Esophagus (tissue), 2 donors: ENCODE data around the gene CTNNA2. TPM values are rescaled to one million over a fixed set of nuclear protein-coding genes. Genes with fewer than 3 reads are reported as not detected.
A peak's percentile ranks its signal among the peaks of the same experiment; 100 is the strongest.

Experiments
- H3K27ac ChIP-seq, 2 donors: one replicate each; pipeline ENCODE4 v1.5.1; 2013; ENCODE audit warnings: low read depth in 2 of 2, mild to moderate bottlenecking in 2 of 2, inconsistent platforms in 1 of 2, low read length in 1 of 2, moderate library complexity in 1 of 2
- H3K27me3 ChIP-seq, 2 donors: one replicate each; pipeline ENCODE4 v1.6.1; 2013; ENCODE audit warnings: low read length in 2 of 2, control low read depth in 1 of 2, mild to moderate bottlenecking in 1 of 2; ENCODE audit not compliant: insufficient read depth in 2 of 2, control insufficient read depth in 1 of 2
- H3K36me3 ChIP-seq, 2 donors: one replicate each; pipeline ENCODE4 v1.6.1; 2013; ENCODE audit warnings: low read length in 1 of 2; ENCODE audit not compliant: control insufficient read depth in 2 of 2, insufficient read depth in 2 of 2
- H3K4me1 ChIP-seq, 2 donors: one replicate each; pipeline ENCODE4 v1.6.1; 2013; ENCODE audit warnings: low read length in 1 of 2; ENCODE audit not compliant: control insufficient read depth in 2 of 2, insufficient read depth in 2 of 2
- H3K4me3 ChIP-seq, 2 donors: one replicate each; pipeline ENCODE4 v1.5.1; 2013; ENCODE audit warnings: low read length in 2 of 2, mild to moderate bottlenecking in 2 of 2, low read depth in 1 of 2, moderate library complexity in 1 of 2
- H3K9me3 ChIP-seq, 2 donors: one replicate each; pipeline ENCODE4 v1.6.1; 2013; ENCODE audit warnings: mild to moderate bottlenecking in 2 of 2, low read depth in 1 of 2, low read length in 1 of 2, moderate library complexity in 1 of 2; ENCODE audit not compliant: control insufficient read depth in 2 of 2, insufficient read depth in 1 of 2
- WGBS, 2 donors: extraction: QIAGEN DNeasy Blood & Tissue Kit; methylation state at CpG; one replicate each; pipeline ENCODE4 v1.1.7; 2013; 5-methylcytosine and 5-hydroxymethylcytosine counted together
- polyA plus RNA-seq, 2 donors: library from polyadenylated mRNA; stranded (reverse); fragments of 200-250 nt; gene quantifications; one replicate each; pipeline ENCODE4 v1.2.3, GENCODE V29; 2013
- donor health status: healthy with polysubstance abuse.
- donor health status: Bipolar disorder and iron deficiency.

The CTNNA2 gene
- polyA plus RNA-seq, 2 donors = 0.02 TPM; not detected in 1

DNA sequence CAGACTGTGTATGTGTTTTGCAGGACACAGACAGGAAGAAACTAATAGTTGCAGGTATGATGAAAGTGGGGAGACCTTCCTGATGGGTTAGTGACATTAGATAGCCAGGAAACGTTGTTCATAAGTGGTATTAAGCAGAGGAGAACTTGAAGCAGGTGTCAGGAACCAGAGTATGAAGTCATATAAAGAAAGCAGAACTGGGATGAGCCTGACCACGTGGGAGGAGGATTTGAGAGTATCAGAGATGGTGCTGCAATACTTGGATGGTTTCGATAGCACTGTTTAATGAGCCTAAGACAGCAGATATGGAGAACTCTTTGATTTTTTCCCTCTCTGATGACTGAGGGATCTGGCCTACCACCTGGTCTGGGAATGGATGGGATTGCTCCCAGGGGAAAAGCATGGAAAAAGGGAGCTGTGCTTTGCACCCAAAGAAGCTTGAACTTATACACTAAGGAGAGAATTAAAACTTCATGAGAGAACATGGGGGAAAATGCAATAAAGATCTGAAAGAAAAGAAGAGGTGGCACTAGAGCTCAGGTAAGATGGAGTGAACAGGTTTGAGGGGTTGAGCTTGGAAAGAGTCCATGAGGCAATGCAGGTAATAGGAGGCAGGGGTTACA, 1017.7 kb downstream of the CTNNA2 start:
- WGBS, 2 donors = 38 to 39% methylated on average over 3 of the region's 3 CpGs
- Histone ChIP-seq H3K27ac (no peak overlapping the region), H3K9me3 (no peaks in the 10 kb centered on the region), H3K36me3 (no peaks in the 10 kb centered on the region), H3K4me1 (no peaks in the 10 kb centered on the region), H3K4me3 (no peak overlapping the region), H3K27me3 (no peaks in the 10 kb centered on the region)

DNA sequence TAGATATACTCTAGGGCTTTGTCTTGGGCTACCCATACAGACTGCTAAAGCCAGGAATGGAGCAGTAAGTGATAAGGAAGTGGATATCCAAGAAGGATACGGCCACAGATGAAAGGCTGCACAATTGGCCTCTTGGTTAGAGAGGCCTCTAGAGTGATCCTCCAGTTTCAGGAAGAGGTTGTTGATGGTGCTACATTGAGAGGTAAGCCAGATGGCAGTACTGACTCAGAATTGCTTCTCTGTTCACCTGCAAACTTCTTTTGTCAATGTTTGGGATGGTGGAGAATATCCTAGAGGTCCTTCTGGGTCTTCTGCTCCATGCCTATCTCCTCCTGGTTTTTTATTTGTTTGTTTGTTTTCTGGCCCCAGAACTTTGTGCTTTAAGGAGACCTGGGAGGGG, 1018.5 kb downstream of the CTNNA2 start:
- Histone ChIP-seq H3K27me3 (no peaks in the 10 kb centered on the region), H3K4me1 (no peaks in the 10 kb centered on the region), H3K4me3 (no peak overlapping the region), H3K27ac (no peak overlapping the region), H3K36me3 (no peaks in the 10 kb centered on the region), H3K9me3 (no peaks in the 10 kb centered on the region)
- WGBS, 2 donors = 85 to 89% methylated on average over 1 of the region's 1 CpG

DNA sequence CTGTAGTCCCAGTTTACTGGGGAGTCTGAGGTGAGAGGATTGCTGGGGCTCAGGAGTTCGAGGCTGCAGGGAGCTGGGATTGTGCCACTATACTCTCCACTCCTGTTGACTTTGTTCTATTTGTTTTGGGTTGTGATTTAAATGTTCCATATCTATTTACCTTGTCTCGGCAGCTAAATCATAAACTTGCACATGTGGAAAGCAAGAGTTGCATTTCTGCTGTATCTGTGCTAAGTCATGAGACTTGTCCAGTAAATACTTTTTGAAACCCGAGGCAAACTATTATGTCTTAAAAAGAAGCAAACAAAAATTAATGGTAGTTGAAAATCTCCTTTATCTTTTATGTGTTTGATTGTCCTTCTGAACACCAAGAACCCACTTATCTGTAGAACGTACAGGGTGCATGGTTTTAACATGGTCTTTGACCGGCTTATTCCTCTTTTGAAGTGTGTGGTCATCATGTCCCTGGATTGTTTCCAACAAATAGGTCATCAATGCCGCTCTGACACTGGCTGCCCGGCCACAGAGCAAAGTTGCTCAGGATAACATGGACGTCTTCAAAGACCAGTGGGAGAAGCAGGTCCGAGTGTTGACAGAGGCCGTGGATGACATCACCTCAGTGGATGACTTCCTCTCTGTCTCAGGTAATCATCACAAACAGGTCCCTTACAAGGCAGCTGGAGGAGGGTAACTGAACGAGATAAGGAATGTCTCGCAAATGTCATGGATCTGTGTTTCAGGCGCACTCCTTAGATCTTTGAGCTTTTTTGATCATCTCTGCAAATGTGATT, 1032.8 kb downstream of the CTNNA2 start:
- WGBS, 2 donors = 66 to 74% methylated on average over 13 of the region's 13 CpGs

DNA sequence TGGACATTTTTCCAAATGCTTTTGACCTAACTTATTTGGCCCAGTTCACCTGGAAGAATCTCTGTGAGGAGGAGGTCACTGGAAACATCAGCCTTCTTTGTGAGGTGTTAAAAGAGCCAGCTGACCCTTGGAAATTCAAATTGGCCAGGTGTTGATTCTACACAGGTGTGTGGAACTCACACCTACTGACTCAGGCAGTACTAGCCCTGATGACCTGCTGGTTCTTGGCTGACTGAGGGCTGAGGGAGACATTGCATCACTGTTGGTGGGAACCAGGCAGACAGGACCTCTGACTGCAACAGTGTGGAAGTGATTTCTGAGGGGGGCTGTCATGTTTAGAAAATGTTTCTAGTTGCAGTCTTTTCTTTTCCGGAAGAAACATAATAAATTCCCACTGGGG, 1033.9 kb downstream of the CTNNA2 start:
- WGBS, 2 donors = 70 to 95% methylated on average over 1 of the region's 1 CpG
- peaks cover 0 to 3% of the 10 kb centered on the region in 2 donors for H3K9me3 ChIP-seq
- H3K4me1 ChIP-seq = no peaks in the 10 kb centered on the region
- H3K36me3 ChIP-seq = no peaks in the 10 kb centered on the region
- H3K27ac ChIP-seq = no peak overlapping the region
- H3K27me3 ChIP-seq = no peaks in the 10 kb centered on the region
- H3K4me3 ChIP-seq = no peak overlapping the region

More for the DNA sequence above, 1032.8 kb downstream of the CTNNA2 start:
- H3K4me1 ChIP-seq = no peaks in the 10 kb centered on the region
- H3K36me3 ChIP-seq = no peaks in the 10 kb centered on the region
- no peak overlapping the region for H3K4me3 ChIP-seq
- no peaks in the 10 kb centered on the region for H3K27me3 ChIP-seq
- no peak overlapping the region for H3K27ac ChIP-seq
- peaks cover 0 to 3% of the 10 kb centered on the region in 2 donors for H3K9me3 ChIP-seq

DNA sequence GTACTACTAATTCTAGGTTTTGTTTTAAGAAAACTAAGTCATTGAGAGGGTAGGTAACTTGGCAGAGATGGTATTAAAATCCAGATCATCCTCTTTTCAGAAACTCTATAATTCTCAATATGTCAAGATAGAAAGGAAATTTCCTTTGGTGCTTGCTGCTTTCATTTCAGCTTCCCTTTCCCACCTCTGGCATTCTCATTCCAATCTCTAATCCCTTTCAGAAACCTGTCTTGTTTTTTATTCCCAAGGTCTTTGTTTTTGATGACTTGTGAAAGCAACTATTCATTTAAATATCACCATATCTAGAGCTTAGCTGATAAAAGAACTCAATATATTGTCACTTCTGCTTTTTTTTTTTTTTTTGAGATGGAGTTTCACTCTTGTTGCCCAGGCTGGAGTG, 1034.5 kb downstream of the CTNNA2 start:
- no peaks in the 10 kb centered on the region for H3K27me3 ChIP-seq
- H3K4me3 ChIP-seq = no peak overlapping the region
- H3K27ac ChIP-seq = no peak overlapping the region
- no peaks in the 10 kb centered on the region for H3K36me3 ChIP-seq
- H3K9me3 ChIP-seq = peaks cover 0 to 3% of the 10 kb centered on the region in 2 donors
- H3K4me1 ChIP-seq = no peaks in the 10 kb centered on the region

DNA sequence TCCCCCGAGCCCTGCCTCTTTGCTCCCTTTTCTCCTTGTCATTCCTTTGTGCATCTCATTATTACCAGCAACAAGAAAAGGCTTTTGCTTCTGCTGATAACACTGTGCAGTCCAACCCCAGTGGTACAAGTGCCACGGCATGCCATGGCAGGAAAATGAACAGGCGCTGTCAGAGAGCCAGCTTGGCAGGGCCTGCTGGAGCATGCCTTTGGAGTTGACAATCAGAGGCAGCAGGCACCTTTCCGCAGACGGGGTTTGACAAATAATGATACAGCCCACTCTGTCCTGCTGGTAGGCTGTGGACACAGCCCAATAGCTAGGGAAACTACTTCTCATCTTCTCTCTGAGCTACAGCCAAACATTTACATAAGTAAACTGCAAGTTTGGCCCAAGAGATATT, 1035.6 kb downstream of the CTNNA2 start:
- WGBS, 2 donors = 49 to 68% methylated on average over 5 of the region's 5 CpGs
- H3K27me3 ChIP-seq = no peaks in the 10 kb centered on the region
- no peaks in the 10 kb centered on the region for H3K4me1 ChIP-seq
- H3K36me3 ChIP-seq = no peaks in the 10 kb centered on the region
- peaks cover 0 to 3% of the 10 kb centered on the region in 2 donors for H3K9me3 ChIP-seq
- peak overlapping the region in 1 of 2 donors; percentile 3 for H3K27ac ChIP-seq
- no peak overlapping the region for H3K4me3 ChIP-seq

DNA sequence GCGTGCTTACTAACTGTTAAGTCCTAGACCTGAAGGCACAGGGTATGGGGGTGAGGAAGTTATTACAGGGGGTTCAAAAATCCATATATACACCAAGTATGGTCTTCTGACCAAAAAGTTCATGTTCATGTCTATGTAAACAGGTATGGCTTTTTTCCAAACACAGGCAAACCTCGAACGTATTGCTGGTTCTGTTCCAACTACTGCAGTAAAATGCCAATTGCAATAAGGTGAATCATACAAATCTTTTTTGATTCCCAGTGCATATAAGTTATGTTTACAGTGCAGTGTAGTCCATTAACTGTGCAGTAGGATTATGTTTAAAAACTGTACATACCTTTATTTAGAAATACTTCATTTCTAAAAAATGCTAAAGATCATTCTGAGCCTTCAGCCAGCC, 1037.0 kb downstream of the CTNNA2 start:
- Histone ChIP-seq H3K4me1 (no peaks in the 10 kb centered on the region), H3K36me3 (no peaks in the 10 kb centered on the region), H3K9me3 (no peaks in the 10 kb centered on the region), H3K27me3 (no peaks in the 10 kb centered on the region), H3K27ac (no peak overlapping the region), H3K4me3 (no peak overlapping the region)
- WGBS, 2 donors = 48 to 49% methylated on average over 3 of the region's 3 CpGs

- Histone ChIP-seq H3K4me1 (no peaks in the 10 kb centered on the region), H3K9me3 (peaks cover 0 to 2% of the 10 kb centered on the region in 2 donors), H3K27me3 (no peaks in the 10 kb centered on the region), H3K4me3 (no peak overlapping the region), H3K27ac (no peak overlapping the region), H3K36me3 (no peaks in the 10 kb centered on the region)
- 35 to 39% methylated on average over 4 of the region's 4 CpGs for WGBS, 2 donors
Measured at GRCh38 chr2:80560326-80560725, 1047.5 kb downstream of the CTNNA2 start.

DNA sequence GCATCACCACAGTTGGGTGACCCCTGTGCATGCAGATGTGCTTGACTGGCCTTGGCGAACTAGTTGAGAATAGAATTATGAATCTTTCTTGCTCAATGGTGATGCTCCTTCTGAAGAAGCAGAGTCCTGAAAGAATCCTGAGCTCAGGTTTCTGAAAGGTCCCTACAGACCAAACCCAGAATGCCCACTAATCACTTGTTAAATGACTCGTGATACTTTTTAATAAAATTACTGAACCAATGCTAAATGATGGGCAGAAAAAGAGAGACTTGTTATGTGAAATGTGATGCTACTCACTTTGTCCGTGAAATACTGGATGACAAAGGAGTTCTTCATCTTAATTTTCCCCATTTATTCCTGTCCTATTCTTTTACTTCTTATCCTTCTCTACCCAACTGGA, 1055.2 kb downstream of the CTNNA2 start:
- H3K27me3 ChIP-seq = no peaks in the 10 kb centered on the region
- no peak overlapping the region for H3K4me3 ChIP-seq
- H3K9me3 ChIP-seq = no peaks in the 10 kb centered on the region
- WGBS, 2 donors = 85 to 88% methylated on average over 3 of the region's 3 CpGs
- no peaks in the 10 kb centered on the region for H3K36me3 ChIP-seq
- no peak overlapping the region for H3K27ac ChIP-seq
- H3K4me1 ChIP-seq = no peaks in the 10 kb centered on the region

- Histone ChIP-seq H3K9me3 (no peaks in the 10 kb centered on the region), H3K27ac (no peak overlapping the region), H3K27me3 (no peaks in the 10 kb centered on the region), H3K4me3 (no peak overlapping the region), H3K4me1 (no peaks in the 10 kb centered on the region), H3K36me3 (no peaks in the 10 kb centered on the region)
- WGBS, 2 donors = 41 to 56% methylated on average over 6 of the region's 6 CpGs
Measured at GRCh38 chr2:80573167-80573566, 1060.3 kb downstream of the CTNNA2 start.
